NCI-H187 treated with DMSO at 0.1 percent for 48 hours (cell line): ENCODE data around the gene AGBL5.
"Not testable (repeated sequence)": the region's sequence is repeated elsewhere in the genome, so short reads cannot be mapped to it uniquely, and the experiment has no call there.

Experiments
- DNase-seq: peaks from one replicate; lab custom pipeline; 2025; lab: John Stamatoyannopoulos, UW

The AGBL5 gene

DNA sequence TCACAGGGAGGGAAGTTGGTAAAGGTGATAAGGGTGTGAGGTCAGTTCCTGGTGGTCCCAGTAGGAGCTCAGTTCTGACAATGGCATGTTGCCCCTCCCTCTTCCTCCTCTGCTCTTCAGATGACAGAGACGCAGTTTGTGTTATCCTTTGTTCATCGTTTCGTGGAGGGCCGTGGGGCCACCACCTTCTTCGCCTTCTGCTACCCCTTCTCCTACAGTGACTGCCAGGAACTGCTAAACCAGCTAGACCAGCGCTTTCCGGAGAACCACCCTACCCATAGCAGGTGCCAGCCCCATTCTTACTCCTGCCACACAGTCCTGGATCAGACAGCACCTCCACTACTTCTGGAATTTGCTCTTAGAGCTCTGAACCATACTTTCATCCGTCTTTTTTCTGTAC, 2.3 kb downstream of the AGBL5 start:
- no peak for DNase-seq

DNA sequence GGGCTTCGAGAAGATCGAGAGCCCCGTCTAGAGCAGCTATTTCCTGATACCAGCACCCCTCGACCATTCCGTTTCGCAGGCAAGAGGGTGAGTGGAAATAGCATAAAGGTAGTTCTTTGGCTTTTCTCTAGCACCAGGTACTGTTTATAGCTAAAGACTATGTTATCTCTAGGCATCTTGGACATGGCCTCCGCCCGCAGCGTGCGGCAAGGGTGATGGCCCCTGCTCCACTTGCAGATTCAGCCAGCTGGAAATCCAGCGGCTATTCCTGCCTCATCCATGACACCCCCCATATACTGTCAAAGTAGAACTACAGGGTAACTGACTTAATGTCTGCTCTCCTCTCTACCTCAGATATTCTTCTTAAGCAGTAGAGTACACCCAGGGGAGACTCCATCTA, 3.3 kb downstream of the AGBL5 start:
- DNase-seq = no peak

DNA sequence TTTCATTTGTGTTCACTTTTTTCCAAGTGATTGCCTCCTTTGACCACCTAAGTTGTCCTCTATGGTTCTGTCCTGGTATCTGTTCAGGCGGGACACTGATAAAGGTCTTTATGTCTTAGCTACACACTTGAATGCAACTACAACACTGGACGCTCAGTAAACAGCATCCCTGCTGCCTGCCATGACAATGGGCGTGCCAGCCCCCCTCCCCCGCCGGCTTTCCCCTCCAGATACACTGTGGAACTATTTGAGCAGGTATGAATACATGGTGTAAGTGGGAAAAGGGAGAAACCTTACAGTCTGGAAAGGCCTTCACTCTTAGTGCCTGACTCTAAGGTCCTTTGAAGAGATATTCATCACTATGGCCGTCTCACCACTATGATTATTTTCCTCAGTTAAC, 5.7 kb downstream of the AGBL5 start:
- DNase-seq = no peak

DNA sequence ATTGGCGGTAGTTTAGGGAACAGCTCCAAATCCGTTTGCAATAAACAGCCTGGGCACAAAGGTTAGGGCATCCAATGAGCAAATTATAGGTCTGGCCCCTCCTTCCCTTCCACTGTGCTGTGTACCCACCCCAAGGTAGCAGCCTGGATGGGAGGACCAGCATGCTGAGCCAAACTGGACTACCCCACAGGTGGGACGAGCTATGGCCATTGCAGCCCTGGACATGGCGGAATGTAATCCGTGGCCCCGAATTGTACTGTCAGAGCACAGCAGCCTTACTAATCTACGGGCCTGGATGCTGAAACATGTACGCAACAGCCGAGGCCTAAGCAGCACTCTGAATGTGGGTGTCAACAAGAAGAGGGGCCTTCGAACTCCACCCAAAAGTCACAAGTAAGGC, 6.7 kb downstream of the AGBL5 start:
- no peak for DNase-seq

DNA sequence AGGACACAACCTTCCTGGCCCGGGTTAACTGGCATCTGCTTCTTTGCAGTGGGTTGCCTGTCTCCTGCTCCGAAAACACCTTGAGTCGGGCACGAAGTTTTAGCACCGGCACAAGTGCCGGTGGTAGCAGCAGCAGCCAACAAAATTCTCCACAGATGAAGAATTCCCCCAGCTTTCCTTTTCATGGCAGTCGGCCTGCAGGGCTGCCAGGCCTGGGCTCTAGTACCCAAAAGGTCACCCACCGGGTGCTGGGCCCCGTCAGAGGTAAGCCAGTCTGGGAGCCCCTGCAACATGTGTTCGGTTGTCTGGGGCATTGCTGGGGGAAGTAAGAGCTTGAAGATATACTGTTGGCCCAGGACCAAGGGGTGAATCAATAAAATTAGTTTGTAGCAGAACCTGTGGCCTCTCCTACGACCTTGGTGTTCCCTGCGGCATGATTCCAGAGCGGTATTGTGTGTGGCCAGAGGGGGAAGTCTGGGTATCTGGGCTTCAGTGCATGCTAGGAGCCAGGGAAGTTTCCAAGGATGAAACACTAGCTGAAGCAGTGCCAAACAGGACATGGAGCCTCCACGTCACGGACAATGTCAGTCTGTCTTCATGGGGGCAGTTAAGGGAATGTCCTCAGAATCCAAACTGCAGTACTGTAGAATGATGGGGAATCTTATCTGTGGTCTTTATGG, 7.8 kb downstream of the AGBL5 start:
- no peak for DNase-seq

DNA sequence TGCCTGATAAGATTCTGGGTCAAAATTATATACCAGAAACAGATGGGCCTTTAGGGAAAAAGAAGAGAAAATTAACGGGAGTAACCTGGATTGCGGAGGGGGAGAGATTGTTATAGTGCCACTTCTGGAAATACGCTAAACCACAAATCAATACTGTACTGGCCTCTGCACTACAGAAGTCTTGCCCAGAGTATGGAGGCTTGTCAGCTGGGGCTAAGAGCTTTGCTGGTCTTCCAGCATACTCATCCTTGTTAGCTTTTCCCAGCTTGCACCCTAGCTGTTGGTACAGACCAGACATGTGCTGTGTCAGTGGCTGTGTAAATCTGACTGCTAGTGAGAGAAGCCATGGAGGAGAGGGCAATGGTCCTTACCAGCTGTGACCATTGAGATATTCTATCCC, 8.9 kb downstream of the AGBL5 start:
- DNase-seq = no peak

DNA sequence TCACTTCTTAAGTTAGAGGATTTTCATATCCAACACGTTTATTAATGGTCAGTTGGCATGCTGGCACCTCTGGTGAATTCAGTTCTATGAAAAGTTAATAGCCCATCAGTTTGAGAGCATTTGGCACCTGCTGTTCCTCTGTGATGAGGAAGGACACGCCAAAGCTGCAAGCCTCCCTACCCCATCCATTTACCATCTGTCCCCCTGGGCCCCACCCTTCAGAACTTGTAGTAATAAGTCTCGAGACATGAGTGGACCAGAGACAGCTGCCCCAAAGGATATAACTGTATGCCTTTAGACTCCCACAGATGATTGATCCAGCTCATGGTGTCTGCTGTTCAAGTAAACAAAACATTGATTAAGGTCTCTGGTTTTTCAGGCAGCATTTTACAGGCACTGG, 13.7 kb downstream of the AGBL5 start:
- DNase-seq = no peak

DNA sequence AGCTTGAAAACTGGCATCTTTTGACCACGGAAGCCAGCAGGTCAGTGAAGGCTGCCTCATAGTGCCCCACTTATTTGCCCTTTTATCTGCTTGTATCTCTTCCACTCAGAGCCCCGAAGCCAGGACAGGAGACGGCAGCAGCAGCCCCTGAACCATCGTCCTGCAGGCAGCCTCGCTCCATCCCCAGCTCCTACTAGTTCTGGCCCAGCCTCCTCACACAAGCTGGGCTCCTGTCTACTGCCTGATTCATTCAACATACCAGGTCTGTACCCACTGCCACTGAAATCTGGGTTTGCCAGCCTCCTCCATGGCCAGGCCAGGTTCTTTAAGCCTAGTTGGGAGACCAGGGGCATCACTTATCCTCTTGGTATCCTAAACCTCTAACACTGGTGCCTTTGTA, 15.9 kb downstream of the AGBL5 start:
- no peak for DNase-seq

DNA sequence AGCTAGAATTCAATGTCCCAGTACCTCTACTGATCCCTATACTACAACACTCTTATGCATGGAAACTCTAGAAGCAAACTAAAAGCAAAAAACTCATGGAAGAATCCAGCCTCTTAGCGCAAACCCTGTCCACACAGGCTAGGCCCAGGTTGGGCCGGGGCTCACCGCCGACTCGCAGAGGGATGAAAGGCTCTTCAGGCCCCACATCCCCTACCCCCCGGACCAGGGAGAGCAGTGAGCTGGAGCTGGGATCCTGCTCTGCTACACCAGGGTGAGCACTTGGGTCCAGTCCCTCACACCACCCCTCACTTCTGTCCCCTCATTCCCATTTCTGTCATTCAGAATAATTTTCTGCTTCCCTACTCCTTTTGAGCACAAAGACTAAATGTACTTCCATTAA, 18.0 kb downstream of the AGBL5 start:
- DNase-seq = no peak

DNA sequence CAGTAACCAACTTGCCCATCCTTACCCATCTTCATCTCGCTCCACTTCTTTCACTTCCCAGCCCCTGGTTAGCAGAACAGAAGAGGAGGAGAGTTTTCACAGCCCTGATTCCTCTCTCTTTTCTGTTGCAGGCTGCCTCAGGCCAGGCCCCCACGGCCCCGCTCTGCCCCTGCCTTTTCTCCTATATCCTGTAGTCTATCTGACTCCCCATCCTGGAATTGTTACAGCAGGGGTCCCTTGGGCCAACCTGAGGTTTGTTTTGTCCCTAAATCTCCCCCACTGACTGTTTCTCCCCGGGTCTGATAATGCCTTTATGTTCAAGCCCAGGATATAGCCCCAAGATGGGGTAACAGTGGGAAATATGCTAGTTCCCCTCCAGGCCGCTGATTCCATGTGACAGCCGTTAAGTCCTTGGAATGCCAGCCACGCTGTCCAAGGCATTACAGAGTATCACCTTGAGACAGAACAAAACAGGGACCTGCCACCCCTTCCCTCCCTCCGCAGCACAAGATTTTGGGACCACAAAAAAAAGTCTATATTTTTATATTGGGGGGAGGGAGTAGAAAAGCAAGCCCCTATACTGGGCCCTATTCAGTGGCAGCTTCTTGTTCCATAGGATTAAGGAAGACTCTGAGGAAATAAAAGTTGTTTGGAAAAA, 18.6 kb downstream of the AGBL5 start:
- DNase-seq = no peak

DNA sequence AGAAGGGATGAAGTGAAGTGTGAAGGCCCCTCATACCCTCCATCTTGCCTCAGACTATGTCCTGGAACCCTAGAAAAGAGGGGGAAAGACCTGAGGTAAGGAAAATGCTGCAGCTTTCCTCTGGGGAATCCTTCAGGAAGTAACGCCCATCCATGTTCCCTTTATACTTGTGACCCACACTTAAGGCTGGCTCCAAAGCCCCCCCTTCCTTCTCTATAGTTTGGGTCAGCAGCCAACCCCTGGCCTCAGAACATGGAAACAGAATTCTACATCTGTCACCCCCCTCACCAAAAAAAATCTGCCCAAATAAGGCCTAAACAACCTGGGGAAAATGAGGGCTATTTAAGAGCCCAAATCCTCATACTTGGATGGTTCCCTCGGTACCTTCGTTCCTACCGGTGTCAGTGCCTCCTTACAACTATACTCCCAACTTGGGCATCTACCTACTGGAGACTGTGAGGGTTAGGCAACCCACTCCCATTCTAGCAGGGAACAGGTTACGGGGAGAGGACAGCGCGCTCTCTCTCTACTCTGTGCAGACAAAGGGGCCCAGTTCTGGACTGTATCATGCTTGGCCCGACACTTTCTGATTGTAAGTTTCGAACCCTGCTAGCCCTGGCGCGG, 19.3 kb downstream of the AGBL5 start:
- no peak for DNase-seq

DNA sequence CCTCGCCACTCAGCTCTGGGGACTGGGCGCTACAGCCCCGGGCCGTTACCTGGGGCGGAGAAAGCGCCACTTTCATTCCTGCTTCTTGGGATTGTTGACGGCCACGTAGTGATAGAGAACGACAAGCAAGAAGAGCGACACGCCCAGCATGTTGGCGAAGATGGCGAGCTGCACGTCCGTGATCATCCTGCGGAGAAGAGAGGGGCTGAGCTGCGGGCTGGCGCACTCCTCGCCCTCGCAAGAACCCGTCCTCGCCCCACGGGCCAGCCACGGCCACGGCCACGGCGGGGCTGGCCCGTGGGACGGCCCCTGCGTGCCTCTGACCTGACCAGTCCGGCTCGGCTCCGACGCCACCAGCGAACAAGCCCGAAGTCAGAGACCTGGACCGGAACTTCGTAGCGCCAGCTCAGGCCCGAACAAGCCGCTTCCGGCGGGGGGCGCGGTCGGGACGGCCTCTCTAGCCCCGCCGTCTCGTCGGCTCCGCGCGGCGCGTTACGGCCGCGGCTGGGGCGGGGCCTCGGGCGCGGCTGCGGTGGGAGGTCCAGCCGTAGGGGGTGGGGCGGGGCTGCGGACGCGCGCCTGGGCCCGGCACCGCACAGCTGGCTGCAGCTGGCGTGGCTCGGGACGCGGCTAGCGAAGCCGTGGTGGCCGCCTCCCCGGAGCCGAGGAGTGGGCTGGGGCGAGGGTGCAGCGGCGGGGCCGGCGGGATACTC, 20.0 kb downstream of the AGBL5 start, which contains the start of gene OST4:
OST4 (minus strand) TSS at position 378 of the 713 bp plus-strand sequence.
- DNase-seq = peak; percentile 54

DNA sequence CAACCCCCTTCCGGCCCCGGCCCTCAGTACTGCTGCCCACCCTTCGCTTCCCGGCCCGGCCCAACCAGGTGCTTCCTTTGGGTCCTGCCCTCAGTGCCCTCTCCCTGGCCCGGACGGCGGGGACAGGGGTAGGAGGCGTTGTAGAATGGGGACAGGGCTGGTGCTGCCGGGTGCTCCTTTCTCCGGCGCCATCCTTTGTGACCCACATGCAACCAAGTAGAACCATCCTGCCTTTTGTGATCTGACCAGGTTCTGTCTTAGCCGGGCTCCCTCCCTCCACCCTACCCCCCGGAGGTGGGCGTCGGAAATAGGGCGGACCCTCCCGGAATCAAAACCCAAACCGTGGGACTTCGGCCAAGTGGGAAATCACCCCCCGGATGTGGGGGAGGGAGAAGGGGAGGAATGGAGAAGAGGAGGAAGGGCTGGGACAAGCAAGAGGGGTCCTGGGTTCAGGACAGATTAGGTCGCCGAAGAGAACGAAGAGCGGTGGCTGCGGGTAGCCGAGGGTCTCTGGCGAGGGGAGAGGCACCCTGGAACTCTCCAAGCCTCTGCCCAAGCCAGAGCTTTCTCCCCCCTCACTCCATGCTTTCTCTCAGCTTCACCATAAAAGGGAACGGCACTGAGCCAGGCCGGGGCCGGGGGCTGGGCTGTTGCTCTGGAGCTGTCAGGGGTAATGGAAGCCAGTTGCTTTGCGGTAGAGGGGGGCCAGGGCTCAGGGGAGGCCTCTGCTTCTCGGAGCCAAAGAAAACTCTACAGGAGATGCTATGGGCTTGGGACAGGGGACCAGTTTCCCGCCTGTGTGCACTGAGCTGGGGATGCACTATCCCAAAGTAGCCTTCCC, 20.7 kb downstream of the AGBL5 start:
- DNase-seq = no peak

DNA sequence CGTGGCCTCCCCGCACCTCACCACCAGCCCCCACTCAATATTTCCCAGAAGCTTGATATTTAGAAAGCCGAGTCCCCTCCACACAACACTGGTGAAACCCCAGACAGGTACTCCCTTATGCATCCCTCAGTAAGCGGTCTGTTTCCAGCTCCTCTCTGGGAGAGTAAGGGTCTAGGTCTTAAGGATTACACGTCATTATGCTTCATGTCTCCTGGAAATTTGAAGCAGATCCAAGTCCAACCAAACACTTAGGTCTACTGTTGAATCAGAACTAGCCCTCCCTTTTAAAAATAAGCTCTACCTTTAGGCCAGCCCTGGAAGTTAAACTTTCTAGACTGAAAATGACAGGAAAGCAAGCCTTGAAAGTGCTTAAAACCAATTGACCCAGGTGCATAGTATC, 21.5 kb downstream of the AGBL5 start:
- DNase-seq = no peak

DNA sequence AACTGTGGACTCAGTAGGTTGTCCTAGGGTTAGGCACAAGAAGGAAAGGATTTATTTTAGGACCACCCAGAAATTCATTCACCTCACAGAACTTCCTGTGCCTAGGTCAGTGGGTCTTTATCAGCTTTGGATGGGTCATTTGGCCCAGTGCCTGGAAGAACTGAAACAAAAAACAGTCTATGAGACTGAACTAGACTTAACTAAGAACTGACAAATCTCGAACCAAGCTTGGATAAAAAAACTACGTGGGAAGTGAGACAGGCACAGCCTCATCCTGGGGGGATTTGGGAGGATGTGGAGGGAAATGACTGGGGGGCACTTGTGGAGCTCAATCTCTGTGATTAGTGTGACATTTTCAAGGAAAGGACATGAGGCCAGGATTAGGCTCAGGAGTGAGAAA, 22.3 kb downstream of the AGBL5 start:
- no peak for DNase-seq

DNA sequence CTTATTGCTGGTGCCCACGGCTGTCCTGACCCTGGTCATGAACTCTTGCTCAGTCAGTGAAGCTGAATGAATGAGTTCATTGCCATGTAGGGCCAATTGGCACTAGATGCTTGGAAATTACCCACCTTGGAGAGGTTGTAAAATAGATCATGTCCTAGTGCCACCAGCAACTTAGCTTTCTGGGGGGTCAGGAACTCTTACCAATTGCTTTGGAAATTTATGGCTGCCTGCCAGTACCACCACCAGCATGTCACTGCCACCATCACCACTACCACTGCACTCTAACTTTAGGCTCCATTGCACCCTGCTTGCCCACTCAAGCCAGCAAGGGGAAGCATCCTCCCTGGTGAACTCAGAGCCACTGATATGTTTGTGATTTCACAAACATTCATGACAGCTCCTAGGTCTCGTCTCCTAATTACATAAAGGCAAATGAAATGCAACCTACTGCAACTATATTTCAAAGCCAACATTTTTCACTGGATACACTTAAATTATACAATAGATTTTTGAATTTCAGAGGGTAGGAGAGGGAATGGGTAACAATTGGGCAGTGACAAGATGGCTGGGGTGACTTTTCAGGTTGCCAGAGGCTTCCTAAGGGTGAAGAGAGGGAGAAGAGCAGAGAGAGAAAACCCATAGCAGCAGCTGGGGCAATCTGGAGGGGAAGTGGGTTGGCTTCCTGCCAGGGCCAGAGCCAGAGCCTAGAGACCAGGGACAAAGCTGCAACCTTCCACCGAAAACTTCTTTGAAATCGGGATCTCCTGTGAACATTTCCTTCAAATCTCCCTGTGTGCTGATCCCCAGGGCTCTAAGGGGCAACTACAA, 23.5 kb downstream of the AGBL5 start:
- no peak for DNase-seq

DNA sequence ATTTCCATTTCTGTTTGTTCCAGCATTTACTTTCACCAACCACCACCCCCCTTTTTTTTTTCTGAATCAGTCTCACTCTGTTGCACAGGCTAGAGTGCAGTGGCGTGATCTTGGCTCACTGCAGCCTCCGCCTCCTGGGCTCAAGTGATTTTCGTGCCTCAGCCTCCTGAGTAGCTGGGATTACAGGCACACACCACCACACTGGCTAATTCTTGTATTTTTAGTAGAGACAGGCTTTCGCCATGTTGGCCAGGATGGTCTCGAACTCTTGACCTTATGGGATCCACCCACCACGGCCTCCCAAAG, 24.1 kb downstream of the AGBL5 start:
- DNase-seq = not testable (repeated sequence)

DNA sequence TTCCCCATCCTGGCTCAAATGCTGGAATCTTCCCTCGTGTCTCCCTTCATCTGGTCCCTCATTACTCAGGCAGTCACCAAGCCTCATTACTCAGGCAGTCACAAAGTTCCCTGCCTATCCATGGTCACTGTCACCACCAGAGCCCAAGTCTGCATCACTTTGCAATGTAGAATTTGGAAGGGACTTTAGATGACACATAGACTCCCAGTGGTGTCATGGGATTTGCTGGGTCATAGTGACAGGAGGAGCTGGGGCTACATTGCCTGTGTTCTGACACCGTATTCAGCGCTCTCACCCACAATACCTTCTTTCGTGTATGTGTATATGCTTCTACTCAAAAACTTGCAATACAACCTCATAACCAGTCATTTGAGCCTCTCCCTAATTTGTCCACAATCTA, 24.9 kb downstream of the AGBL5 start:
- DNase-seq = no peak

DNA sequence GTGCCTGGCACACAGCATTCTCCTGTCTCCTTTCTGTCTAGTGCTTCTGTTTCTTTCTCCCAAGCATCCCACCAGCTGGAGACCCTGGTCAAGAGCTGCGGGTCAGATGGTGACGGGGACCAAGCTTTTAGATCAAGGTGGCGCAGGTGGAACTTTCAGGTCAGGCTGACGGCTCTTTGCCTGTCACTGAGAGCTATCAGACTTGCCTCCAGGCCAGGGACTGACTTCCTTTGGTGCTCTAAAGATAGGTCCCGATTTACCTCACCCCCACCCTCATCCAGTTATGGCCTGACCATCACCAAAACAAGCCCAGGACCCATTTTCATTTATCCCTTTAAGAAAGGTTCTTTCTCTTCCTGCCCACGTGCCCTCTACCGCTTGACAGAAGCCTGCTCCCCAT, 25.8 kb downstream of the AGBL5 start:
- no peak for DNase-seq

DNA sequence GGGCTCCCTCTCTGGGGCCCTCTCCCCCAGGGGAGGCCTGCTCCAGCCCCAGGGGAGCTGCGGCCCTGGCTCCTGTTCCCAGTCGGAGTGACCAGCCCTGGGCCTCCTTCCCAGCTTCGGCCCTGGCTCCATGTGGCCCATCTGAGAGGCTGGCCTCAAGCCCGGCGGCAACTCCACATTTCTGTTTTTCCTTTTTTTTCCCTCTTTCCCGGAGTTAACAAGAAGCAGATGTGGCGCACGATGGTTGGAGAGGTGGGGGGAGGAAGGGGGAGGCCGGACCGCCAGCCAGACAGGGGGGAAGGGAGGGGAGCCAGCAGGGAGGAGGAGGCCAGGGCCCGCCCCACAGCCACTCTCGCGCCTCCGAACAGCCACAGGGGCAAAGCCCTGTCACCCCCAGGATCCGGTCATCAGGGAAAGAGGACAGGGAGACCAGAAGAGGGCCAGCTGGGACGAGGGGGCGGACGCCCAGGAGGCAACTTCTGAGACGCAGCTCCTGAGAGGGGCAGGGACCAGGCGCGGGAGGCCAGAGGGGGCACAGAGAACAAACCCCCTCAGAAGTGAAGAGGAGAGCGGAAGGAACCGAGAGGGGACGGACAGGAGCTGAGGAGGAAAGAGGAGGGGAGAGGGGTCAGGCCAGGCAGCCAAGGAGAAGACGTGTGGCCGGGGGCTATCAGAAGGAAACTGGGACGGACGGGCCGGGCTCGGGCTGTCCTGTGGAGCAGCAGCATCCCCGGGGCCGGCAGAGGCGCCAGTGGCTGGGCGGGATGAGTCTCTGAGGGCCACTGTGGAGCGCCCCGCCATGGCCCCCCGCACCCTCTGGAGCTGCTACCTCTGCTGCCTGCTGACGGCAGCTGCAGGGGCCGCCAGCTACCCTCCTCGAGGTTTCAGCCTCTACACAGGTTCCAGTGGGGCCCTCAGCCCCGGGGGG, 27.1 kb downstream of the AGBL5 start, which contains the start of gene EMILIN1:
EMILIN1 (plus strand) TSS at position 349 of the 928 bp plus-strand sequence; CDS start at position 800, 451 bp downstream.
- no peak for DNase-seq
